GM23338 (cell line): ENCODE measurements around the gene PRELID3B. TPM values are rescaled to one million over a fixed set of nuclear protein-coding genes. Genes with fewer than 3 reads are reported as not detected.

Experiments
- ATAC-seq: fragments of 200-7000 bp; cut with Tn5 transposase; 3 replicates; pipeline ENCODE4 v1.9.1; 2020
- DNase-seq: peaks from one replicate; pipeline ENCODE4 v3.0.0-alpha.2; 2015; ENCODE audit warnings: low spot score
- H2AFZ ChIP-seq: fragments of 200-600 bp; sonication (generic); 2 replicates; pipeline ENCODE4 v1.8.0; 2016; ENCODE audit warnings: antibody characterized with exemption, mild to moderate bottlenecking, moderate library complexity
- H3F3A ChIP-seq: fragments of 200-600 bp; sonication (generic); replicated peaks from 2 replicates; pipeline ENCODE4 v1.8.0; 2017; ENCODE audit warnings: antibody characterized with exemption, mixed run types, low read depth
- H3K27ac ChIP-seq: fragments of 200-600 bp; sonication (generic); 2 replicates; pipeline ENCODE4 v1.6.1; 2016; ENCODE audit warnings: low read depth
- H3K27me3 ChIP-seq: fragments of 200-600 bp; sonication (generic); 2 replicates; pipeline ENCODE4 v1.8.0; 2016; ENCODE audit warnings: mild to moderate bottlenecking, mixed run types, moderate library complexity; ENCODE audit not compliant: insufficient read depth
- H3K36me3 ChIP-seq: fragments of 200-600 bp; sonication (generic); 2 replicates; pipeline ENCODE4 v1.8.0; 2016; ENCODE audit warnings: mild to moderate bottlenecking; ENCODE audit not compliant: insufficient read depth
- H3K4me1 ChIP-seq: fragments of 200-600 bp; sonication (generic); 2 replicates; pipeline ENCODE4 v1.8.0; 2016; ENCODE audit warnings: mild to moderate bottlenecking, moderate library complexity; ENCODE audit not compliant: insufficient read depth
- H3K4me2 ChIP-seq: fragments of 200-600 bp; sonication (generic); 2 replicates; pipeline ENCODE4 v1.7.1; 2017; ENCODE audit warnings: mixed run types
- H3K4me3 ChIP-seq: fragments of 200-600 bp; sonication (generic); 2 replicates; pipeline ENCODE4 v1.6.1; 2016; ENCODE audit warnings: mixed run types
- H3K79me2 ChIP-seq: fragments of 200-600 bp; sonication (generic); replicated peaks from 2 replicates; pipeline ENCODE4 v1.8.0; 2017; ENCODE audit warnings: mild to moderate bottlenecking; ENCODE audit not compliant: insufficient read depth
- H3K9me2 ChIP-seq: fragments of 200-600 bp; sonication (generic); 2 replicates; pipeline ENCODE4 v1.8.0; 2017; ENCODE audit not compliant: insufficient read depth
- H4K20me1 ChIP-seq: fragments of 200-600 bp; sonication (generic); replicated peaks from 2 replicates; pipeline ENCODE4 v1.8.0; 2017; ENCODE audit warnings: mild to moderate bottlenecking; ENCODE audit not compliant: insufficient read depth
- H3K27ac Mint-ChIP-seq: 2 replicates; pipeline ENCODE4 v1.8.0; 2020; ENCODE audit warnings: inconsistent platforms, mild to moderate bottlenecking, moderate library complexity, mixed read lengths
- H3K27me3 Mint-ChIP-seq: 3 replicates; pipeline ENCODE4 v1.8.0; 2022; ENCODE audit warnings: low read depth, mild to moderate bottlenecking, moderate library complexity, mixed read lengths, inconsistent platforms; ENCODE audit not compliant: insufficient read depth, poor library complexity
- H3K36me3 Mint-ChIP-seq: 3 replicates; pipeline ENCODE4 v1.8.0; 2021; ENCODE audit warnings: low read depth, mild to moderate bottlenecking, inconsistent platforms, moderate library complexity, mixed read lengths
- H3K4me1 Mint-ChIP-seq: 3 replicates; pipeline ENCODE4 v1.8.0; 2020; ENCODE audit warnings: mild to moderate bottlenecking, inconsistent platforms, mixed read lengths
- H3K4me3 Mint-ChIP-seq: 3 replicates; pipeline ENCODE4 v1.8.0; 2021; ENCODE audit warnings: moderate library complexity, mild to moderate bottlenecking, inconsistent platforms, mixed read lengths
- H3K9me3 Mint-ChIP-seq: 3 replicates; pipeline ENCODE4 v1.8.0; 2020; ENCODE audit warnings: moderate library complexity, mild to moderate bottlenecking, inconsistent platforms, mixed read lengths
- CREB1 ChIP-seq: fragments of 250-450 bp; sonication (Bioruptor Pico); IDR thresholded peaks from 2 replicates; pipeline ENCODE4 v1.5.0; 2020; ENCODE audit warnings: low read depth, mild to moderate bottlenecking, moderate library complexity
- CTCF ChIP-seq, 2 experiments: fragments of 200-600 bp in 1 of 2; sonication (generic) in 1 of 2; conservative IDR thresholded peaks; 2 replicates each; pipeline versions ENCODE4 v1.5.1 to v1.6.1; 2016 to 2017; ENCODE audit warnings: antibody characterized with exemption in 2 of 2, low read depth in 2 of 2, mild to moderate bottlenecking in 2 of 2, moderate library complexity in 1 of 2
- EZH2 ChIP-seq: fragments of 200-600 bp; sonication (generic); IDR thresholded peaks from one replicate; pipeline ENCODE4 v1.8.0; 2017; ENCODE audit warnings: antibody characterized with exemption, mild to moderate bottlenecking, low read depth; ENCODE audit not compliant: unreplicated experiment
- EZH2phosphoT487 ChIP-seq: fragments of 200-600 bp; sonication (generic); IDR thresholded peaks from one replicate; pipeline ENCODE4 v1.8.1; 2018; ENCODE audit warnings: antibody characterized with exemption; ENCODE audit not compliant: unreplicated experiment
- NANOG ChIP-seq: IDR thresholded peaks from 2 replicates; pipeline ENCODE4 v1.6.1; 2016; ENCODE audit warnings: antibody characterized with exemption, borderline replicate concordance
- POLR2AphosphoS5 ChIP-seq: IDR thresholded peaks from 2 replicates; pipeline ENCODE4 v1.6.1; 2016; ENCODE audit warnings: antibody characterized with exemption, low read depth
- ZNF114 ChIP-seq: fragments of 250-450 bp; sonication (Bioruptor Pico); IDR thresholded peaks from 2 replicates; pipeline ENCODE4 v1.5.0; 2020; ENCODE audit warnings: mild to moderate bottlenecking, moderate library complexity
- ZNF462 ChIP-seq: fragments of 250-450 bp; sonication (Bioruptor Pico); IDR thresholded peaks from 2 replicates; pipeline ENCODE4 v1.5.0; 2020; ENCODE audit warnings: mild to moderate bottlenecking, moderate library complexity
- polyA plus RNA-seq: library from polyadenylated mRNA; unstranded; fragments of >200 nt; fragmentation: Nextera tagmentation; extraction: Ambion mirVana; gene quantifications from 2 replicates; pipeline ENCODE4 v1.2.1, GENCODE V29; 2016
- total RNA-seq: library from RNA; depleted of rRNA; stranded (reverse); fragments of >200 nt; shearing (Covaris generic); gene quantifications from 2 replicates; pipeline ENCODE4 v1.2.3, GENCODE V29; 2014

The PRELID3B gene
- total and polyA plus RNA-seq, 2 experiments from 2014 or later, result 42.7 to 43.6 TPM

GRCh38 chr20:59031564-59032022 is 11.0 kb downstream of the PRELID3B start:
- Histone ChIP-seq H3K4me3 (peak overlapping the region; percentile 90), H3K27ac (no peak overlapping the region), H3K4me1 (peaks cover 21% of the 10 kb centered on the region), H3K27me3 (0 out of 2 replicates have a peak, but pooled peaks cover 4% of the 10 kb centered on the region), H3K9me2 (no peaks in the 10 kb centered on the region), H3K79me2 (peaks cover 46% of the 10 kb centered on the region), H3F3A (0 out of 2 replicates have a peak, but pooled peaks cover 4% of the 10 kb centered on the region), H3K36me3 (peaks cover 49% of the 10 kb centered on the region), H4K20me1 (peaks cover 43% of the 10 kb centered on the region), H3K4me2 (peak overlapping the region; percentile 88), H2AFZ (peak overlapping the region; percentile 93)
- peaks cover 21% of the 10 kb centered on the region; the same call in 2 of the 3 replicates for H3K4me1 Mint-ChIP-seq
- TF ChIP-seq EZH2 (no peak), EZH2phosphoT487 (no peak), ZNF114 (CRISPR knock-in tag) (no peak), POLR2AphosphoS5 (no peak), ZNF462 (CRISPR knock-in tag) (no peak), NANOG (no peak), CTCF (conservative IDR thresholded peaks at IDR 0.05; ENCODE audit: low read depth in 2 of 2) (no peak), CREB1 (CRISPR knock-in tag) (no peak)
- peak overlapping the region; percentile 93 for H3K4me3 Mint-ChIP-seq
- no peaks in the 10 kb centered on the region for H3K9me3 Mint-ChIP-seq
- ATAC-seq (peak; percentile 7), DNase-seq (peak; percentile 25)
- H3K27ac Mint-ChIP-seq, result no peak overlapping the region
- peaks cover 73% of the 10 kb centered on the region for H3K36me3 Mint-ChIP-seq
- H3K27me3 Mint-ChIP-seq, result peaks cover 26% of the 10 kb centered on the region
